ENCODE measurements around the gene DLGAP4. TPM values are rescaled to one million over a fixed set of nuclear protein-coding genes. Genes with fewer than 3 reads are reported as not detected.
A peak's percentile ranks its signal among the peaks of the same experiment; 100 is the strongest.

The DLGAP4 gene
- total and polyA plus RNA-seq, 2 of the 13 experiments (the other 11 are each of a cell fraction or from before 2014, with no cell fraction given) = 15.2 to 26.7 TPM

GRCh38 chr20:36396847-36397630, 90.9 kb downstream of the DLGAP4 start:
- ChIA-PET CTCF (ENCODE audit: low intra/inter-chr PET ratio, low total read pairs) (no interaction called here), POLR2A (no interaction called here)
- no peak overlapping the region for H3K27ac ChIP-seq (ENCODE audit: extremely low read length, insufficient read depth, low read length)
- H3K4me1 ChIP-seq (ENCODE audit: insufficient read depth, low read length) = peaks cover 11% of the 10 kb centered on the region
- no peaks in the 10 kb centered on the region for H4K20me1 ChIP-seq (ENCODE audit: insufficient read depth, low read length)
- DNase-seq (ENCODE audit: low spot score) = no peak
- in situ Hi-C loops (cut with HindIII; ENCODE audit: extremely low pct_ligation_motif_present, low pct_unique_long_range_greater_than_20kb) (no loop called here), intact Hi-C loops (cut with micrococcal nuclease; ENCODE audit: unreplicated experiment) (loop anchor here (10.0 kb wide), 1 partner anchor 122 kb away; no protein-coding TSS in a partner anchor)
- no peaks in the 10 kb centered on the region for H3K9me3 ChIP-seq (ENCODE audit: low read length)
- H3K79me2 ChIP-seq (ENCODE audit: insufficient read depth, low read length) = no peaks in the 10 kb centered on the region
- no peak overlapping the region for H3K9ac ChIP-seq (ENCODE audit: insufficient read depth, low read depth, low read length)
- TF ChIP-seq ZNF629 (CRISPR knock-in tag; conservative IDR thresholded peaks at IDR 0.05) (peak; percentile 90), GFI1 (CRISPR knock-in tag; IDR thresholded peaks at IDR 0.05; ENCODE audit: borderline replicate concordance) (no peak), ZBTB42 (CRISPR knock-in tag; IDR thresholded peaks at IDR 0.05) (no peak), PITX1 (CRISPR knock-in tag; IDR thresholded peaks at IDR 0.05) (no peak), ZNF776 (CRISPR knock-in tag; IDR thresholded peaks at IDR 0.05) (0 out of 2 replicates have a peak, but pooled peaks have one; percentile 28), NONO (IDR thresholded peaks at IDR 0.05) (no peak), NONO (CRISPR knock-in tag; conservative IDR thresholded peaks at IDR 0.05) (no peak), RBM39 (IDR thresholded peaks at IDR 0.05; ENCODE audit: low read depth, low read length, poor library complexity, severe bottlenecking) (no peak)
- TF ChIP-seq, protein P1, sequence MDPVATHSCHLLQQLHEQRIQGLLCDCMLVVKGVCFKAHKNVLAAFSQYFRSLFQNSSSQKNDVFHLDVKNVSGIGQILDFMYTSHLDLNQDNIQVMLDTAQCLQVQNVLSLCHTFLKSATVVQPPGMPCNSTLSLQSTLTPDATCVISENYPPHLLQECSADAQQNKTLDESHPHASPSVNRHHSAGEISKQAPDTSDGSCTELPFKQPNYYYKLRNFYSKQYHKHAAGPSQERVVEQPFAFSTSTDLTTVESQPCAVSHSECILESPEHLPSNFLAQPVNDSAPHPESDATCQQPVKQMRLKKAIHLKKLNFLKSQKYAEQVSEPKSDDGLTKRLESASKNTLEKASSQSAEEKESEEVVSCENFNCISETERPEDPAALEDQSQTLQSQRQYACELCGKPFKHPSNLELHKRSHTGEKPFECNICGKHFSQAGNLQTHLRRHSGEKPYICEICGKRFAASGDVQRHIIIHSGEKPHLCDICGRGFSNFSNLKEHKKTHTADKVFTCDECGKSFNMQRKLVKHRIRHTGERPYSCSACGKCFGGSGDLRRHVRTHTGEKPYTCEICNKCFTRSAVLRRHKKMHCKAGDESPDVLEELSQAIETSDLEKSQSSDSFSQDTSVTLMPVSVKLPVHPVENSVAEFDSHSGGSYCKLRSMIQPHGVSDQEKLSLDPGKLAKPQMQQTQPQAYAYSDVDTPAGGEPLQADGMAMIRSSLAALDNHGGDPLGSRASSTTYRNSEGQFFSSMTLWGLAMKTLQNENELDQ (CRISPR knock-in tag; IDR thresholded peaks at IDR 0.05; ENCODE audit: borderline replicate concordance) = no peak
- TF ChIP-seq, protein P2, sequence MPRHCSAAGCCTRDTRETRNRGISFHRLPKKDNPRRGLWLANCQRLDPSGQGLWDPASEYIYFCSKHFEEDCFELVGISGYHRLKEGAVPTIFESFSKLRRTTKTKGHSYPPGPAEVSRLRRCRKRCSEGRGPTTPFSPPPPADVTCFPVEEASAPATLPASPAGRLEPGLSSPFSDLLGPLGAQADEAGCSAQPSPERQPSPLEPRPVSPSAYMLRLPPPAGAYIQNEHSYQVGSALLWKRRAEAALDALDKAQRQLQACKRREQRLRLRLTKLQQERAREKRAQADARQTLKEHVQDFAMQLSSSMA (CRISPR knock-in tag; IDR thresholded peaks at IDR 0.05) = 0 out of 2 replicates have a peak, but pooled peaks have one; percentile 54
- no peak overlapping the region for H3K4me2 ChIP-seq (ENCODE audit: low read depth, low read length)
- no peak for ATAC-seq
- no peak for FAIRE-seq
- H2AFZ ChIP-seq (ENCODE audit: low read length) = no peak overlapping the region
- no peak overlapping the region for H3K4me3 ChIP-seq (replicated peaks in 1 of 3; ENCODE audit: insufficient read depth in 1 of 3, low read depth in 2 of 3, low read length in 3 of 3)
- H3K27me3 ChIP-seq (ENCODE audit: control insufficient read depth in 1 of 2, insufficient read depth in 2 of 2, low read length in 2 of 2) = peaks cover 0 to 23% of the 10 kb centered on the region in 2 experiments; a peak in 3 of 5 replicates
- BruUV-seq (replicated peaks) = no TSS peak
- H3K36me3 ChIP-seq (replicated peaks in 1 of 2; ENCODE audit: control insufficient read depth in 1 of 2, insufficient read depth in 2 of 2, low read length in 2 of 2) = no peaks in the 10 kb centered on the region
- 41% methylated on average over 8 of the region's 8 CpGs for WGBS (ENCODE audit: low lambda C conversion rate)

All from HepG2 (cell line).